Cerebellar nuclear complex (tissue), 1 donor: ENCODE results near the gene PTPRD.
"Not testable (repeated sequence)": the region's sequence is repeated elsewhere in the genome, so short reads cannot be mapped to it uniquely, and the experiment has no call there.

Experiments
- DNase-seq, 2 experiments: peaks; one replicate each; lab custom pipeline; 2025; lab: John Stamatoyannopoulos, UW

PTPRD gene

DNA sequence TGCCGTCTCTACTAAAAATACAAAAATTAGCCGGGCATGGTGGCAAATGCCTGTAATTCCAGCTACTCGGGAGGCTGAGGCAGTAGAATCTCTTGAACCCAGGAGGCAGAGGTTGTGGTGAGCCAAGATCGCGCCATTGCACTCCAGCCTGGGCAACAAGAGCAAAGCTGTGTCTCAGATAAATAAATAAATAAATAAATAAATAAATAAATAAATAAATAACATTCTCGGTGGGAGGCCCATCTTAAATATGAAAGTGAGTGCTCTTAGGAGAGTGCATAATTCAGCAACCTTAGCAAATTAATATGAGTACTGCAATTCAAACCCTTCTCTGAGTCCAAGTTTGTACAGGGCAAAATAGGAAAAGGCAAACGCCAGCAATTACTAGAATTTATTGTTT lies 1302.1 kb downstream of the PTPRD start:
- DNase-seq: not testable (repeated sequence)

DNA sequence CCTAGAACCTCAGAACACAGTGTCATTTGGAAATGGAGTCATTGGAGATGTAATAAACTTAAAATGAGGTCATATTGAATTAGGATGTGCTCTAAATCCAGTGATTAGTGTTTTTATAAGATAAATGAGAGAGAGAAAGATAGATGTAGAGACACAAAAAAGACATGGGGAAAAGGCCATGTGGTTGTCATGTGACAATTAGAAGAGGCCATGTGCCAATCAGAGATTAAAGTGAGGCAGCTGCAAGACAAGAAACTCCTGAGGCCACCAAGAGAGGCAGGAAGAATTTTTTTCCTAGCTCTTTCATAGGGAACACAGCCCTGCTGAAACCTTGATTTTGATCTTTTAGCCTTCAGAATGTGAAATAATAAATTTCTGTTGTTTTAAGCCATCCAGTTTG lies 1307.2 kb downstream of the PTPRD start:
- no peak for DNase-seq

DNA sequence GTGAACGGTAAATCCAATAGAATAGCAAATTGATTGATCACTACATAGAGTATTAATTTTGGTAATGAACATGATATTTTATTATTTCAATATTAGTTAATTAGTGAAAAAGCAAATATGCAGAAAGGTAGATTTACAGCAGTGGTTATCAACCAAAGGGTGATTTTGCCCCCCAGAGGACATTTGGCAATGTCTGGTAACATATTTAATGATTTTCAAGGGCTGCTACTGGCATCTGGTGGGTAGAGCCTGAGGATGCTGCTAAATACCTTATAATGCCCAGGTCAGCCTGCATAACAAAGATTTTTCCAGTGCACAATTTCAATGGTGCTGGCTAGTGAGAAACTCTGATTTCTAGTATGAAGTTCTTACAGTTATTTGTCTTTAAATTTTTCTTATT lies 1313.7 kb downstream of the PTPRD start:
- DNase-seq: no peak

DNA sequence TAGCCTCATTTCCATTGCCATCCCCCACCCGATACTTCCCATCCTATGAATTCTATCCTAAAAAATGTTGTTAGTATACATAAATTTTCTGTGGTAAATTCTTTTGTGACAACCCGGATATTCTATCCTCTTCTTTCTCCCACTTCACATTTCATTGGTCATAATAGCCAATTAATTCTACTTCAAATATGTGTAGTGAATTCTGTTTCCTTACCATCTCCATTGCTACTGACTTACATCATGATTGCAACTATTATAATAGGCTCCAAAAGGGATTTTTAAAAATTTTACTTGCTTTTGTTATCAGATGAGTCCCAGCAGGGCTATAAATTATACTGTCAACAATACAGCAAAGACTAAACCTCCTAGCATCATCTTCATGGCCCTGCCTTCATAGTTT lies 1326.8 kb downstream of the PTPRD start:
- DNase-seq: no peak

DNA sequence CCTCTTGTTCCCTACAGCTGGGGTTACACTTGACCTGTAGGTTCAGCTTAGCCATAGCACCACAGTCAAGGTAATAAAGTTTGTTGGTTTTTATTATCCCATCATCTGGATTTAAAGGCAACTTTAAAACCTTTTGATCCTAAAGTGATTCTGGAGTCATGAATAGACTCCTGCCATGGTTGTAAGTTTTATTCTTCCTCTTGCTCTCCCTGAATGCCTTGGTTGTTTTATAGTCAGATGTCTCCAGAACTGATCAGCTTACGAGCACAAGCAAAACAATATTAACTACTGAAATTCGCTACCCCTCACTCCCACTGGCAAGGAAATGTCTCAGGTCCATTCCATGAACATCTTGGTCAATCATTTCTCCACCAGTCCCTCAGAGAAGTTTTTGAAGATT lies 1328.6 kb downstream of the PTPRD start:
- DNase-seq: no peak

DNA sequence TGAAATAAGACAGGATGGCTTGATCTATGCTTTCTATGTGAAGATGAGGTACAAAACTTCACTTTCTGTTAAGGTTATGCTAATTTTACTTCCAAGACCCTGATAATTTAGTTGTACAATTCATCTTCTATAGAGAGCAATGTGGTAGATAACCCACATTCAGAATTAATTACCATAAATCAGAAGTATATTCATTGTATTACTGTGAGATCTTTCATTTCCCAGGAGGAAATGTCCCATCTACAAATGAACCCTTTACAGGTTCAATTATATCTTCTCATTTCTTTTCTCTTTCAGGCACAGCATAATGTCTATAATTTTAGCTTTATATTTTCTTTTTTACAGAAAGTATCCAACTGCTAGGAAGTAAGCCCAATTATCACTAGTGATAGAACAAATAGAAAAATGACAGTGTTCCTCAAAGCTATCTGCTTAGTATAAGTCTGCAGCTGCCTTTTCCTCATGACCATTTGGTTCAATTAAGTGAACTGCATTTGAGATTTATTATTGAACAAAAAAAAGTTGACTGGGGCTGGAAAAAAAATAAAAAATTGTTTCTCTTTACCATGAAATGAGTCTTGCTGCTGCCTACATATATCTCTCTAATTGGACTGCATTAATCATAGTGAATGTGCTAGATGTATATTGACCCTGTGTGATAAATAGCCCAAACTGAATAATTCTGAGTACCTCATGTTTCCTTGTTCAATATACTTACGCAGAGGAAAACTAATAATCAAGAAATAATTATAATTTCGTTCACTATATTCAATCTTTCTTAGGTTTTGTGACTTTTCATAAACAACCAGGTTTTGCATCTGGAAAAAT lies 1329.4 kb downstream of the PTPRD start:
- DNase-seq: no peak

DNA sequence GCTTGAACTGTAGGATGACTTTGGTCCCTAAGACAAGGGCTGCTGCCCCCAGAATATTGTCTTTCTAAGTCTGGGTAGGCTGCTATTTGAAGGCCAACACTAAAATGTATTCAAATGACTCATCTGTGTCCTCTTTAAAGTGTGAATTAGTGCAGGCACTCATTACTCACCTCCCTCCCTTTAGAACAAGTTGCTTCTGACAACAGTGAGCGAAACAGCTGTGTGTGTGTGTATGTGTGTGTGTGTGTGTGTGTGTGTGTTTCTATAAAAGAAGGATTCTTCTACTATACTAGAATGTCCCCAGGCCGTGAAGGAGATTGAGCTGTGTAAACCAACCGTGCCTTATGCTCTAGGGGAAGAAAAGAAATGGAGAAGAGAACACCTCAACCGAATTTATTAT lies 1337.2 kb downstream of the PTPRD start:
- DNase-seq: no peak

DNA sequence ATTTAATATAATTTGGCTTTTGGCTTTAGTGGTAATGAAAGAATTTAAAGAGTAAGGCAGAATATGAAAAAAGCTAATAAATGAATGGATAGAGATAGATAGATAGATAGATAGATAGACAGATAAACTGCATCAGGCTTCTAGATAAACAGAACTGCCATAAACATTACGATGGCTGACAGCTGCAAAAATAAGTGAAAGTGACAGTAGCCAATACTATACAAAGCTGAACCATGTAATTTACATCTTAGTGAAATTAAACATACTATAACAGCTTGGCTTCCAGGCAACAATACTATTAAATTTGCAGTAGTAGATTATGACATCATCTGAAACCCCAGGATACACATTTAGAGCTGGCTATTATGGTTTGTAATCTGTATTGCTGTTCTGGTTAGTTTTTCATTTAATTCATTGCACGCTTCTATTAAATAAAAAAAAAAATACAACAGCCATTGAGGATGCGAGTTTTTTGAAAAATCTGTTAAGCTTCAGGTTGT lies 1354.8 kb downstream of the PTPRD start:
- no peak for DNase-seq

DNA sequence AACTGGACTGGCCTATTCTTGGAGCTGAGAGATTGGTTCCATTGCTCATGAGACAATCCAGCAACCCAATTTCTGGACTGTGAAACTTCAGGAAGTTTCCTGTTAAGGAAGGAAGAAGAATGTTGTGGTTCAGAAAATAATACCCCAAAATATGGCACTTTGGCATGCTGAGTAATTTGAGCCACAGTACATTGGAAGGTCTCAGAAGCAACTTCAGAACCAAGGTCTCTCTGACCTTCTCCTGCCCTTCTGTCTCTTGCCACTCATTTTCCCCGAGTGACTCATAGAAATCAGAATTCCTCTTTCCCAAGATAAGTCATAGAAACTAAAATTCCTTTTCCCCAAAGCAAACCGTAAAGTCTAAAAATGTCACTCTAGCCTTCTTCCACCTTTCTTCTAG lies 1366.1 kb downstream of the PTPRD start:
- DNase-seq: no peak

DNA sequence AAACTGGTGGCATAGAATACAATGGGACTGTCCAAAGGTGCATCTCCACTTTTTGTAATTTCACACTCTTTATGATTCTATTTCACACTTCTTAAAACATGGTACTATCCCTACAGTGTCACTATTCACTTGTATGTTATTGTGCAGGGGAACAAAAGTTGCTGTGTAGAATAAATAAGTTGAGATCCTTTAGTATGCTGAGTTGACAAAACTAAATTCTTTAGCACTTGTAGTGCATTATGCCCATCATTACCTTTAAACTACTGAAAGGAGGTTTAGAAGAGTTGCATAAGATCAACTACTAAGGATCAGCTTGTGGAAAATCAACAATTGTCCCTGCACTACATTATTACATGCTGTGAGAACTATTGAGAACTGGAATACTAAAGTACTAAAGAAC lies 1380.9 kb downstream of the PTPRD start:
- DNase-seq: no peak

DNA sequence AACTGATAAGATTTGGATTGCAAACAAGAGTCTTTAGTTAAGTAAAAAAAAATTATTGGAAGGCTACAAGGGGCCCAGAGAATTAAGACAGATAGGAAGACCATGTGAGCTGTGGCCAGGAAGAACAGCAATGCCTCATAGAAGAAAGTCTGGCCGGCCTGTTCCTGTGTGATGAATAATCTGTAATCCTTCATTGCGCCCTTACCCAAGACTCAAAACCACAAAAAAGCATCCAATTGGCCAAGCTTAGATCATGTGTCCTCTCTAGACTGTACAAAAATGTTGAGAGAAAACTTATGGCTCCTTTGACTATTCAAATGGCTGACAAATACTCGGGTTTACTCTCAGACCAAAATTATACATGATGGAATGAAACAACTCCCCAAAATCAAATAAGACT lies 1383.5 kb downstream of the PTPRD start:
- no peak for DNase-seq

DNA sequence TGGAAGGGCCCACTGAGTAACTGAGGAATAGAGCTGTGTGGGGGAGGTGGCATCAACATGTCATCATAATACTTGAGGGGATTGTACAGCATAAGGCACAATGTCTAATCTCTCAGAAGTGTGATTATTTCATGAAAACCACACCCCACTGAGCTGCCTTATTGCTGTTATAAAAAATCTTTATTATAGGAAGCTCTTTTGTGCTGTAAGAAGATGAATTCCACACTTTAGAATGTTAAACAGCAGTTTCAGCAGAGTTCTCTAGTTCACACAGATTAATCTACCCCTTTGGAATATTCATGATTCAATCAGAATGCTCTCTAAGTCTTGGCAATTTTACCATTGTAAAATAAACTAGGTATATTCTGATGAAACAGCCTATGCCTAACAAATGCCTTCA lies 1389.6 kb downstream of the PTPRD start:
- DNase-seq: no peak

DNA sequence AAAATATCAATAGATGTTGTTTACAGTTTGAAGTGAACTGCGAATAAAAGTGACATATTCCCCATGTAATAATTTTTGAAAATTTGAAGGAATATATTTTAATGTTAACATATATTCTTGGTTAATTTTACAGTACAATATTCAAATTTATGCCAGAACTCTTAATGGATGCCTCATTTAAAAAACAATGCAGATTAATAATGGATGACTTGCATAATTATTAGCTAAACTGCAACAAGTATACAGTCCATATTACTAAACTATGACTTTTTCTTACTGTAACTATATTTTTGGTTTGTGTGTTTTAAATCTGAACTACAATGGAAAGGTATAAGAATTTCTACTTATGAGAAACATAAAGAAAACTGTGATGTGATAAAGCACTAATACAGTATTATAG lies 1390.1 kb downstream of the PTPRD start:
- no peak for DNase-seq

DNA sequence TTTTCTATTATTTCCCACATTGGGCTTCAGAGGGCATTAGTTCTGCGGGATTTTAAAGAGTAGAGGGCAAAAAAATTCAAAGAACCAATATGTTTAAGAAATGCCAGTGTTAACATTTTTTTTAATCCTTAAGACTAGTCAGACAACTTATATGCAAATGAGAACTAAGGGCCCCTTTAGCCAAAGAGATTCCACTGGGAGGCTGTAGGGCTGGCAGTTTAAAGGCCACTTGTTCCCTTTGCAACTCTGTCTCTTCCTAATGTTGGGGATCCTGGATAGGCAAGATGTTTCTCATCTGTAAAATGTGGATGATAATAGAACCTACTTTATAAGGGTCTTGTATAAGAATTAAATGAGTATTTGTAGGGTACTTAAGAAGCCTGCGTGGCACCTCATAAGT lies 1395.9 kb downstream of the PTPRD start:
- no peak for DNase-seq

DNA sequence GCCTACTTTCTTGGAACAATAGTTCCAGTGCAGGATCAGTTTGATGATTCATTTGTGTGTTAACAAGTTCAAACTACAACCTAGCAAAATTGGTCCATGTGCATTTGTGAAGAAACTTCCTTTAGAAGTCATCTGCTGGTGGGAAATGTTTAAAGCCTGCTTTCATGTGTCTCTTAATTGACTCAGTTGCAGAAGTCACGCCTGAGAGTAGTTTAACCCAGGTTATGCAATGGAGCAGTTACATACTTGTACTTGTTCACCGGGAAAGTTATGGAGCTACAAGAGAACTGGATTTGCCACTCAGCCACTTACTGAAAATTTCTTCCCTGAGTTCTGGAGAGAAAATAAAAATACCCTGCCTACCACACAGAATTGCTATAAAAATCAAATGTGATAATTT lies 1397.8 kb downstream of the PTPRD start:
- DNase-seq: no peak

DNA sequence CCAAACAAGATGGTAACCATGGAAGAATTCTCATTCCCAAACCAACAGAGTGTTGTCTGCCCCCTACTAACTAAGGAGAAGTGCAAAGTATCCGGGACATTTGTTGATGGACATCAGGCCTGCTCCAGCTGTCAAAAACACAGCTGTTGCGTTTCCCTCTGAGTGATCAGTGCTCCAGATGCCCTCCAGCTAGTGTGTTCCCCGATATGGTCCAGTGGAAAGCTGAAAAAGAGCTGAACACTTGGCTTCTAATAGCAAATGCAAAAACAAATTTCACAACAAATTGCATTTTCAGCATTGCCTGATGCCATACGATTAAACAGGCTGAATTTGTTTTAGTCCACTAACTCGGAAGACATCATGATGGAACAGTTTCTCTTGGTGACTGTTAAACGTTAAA lies 1398.7 kb downstream of the PTPRD start:
- DNase-seq: no peak

DNA sequence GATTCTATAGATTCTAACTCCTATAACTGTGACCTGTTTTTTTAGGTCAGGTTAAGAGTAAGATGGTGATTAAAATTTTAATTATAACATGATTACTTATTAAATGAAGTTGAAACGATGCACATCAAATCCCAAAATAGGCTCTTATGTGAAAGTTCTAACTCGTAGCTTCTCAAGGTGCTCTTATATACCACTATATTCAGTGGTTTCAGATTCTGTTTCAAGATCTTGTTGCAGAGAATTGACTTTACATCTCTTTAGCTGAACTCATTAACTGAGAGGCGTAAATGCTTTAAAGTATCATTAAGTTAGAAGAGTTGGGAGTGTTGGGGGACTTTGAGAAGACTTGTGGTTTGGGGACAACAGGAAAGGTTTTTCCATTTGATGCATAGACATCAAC lies 1399.8 kb downstream of the PTPRD start:
- DNase-seq: no peak

DNA sequence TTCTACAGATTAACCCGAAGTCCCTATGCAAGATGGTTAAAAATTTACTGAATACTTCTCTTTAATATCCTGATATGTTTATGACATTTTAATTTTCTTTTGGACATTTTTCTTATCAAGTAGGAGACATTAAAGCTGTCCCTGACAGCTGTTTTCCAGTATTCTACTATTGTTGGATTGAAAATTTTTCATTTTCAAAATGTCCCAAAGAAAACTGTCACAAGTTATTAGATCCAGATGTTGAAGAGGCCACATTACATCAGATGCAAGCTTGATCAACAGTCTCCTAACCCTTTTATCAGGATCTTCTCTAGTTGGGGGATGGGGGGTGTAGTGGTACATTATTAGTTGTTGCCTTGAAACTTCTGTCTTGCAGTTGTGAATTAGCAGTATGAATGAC lies 1410.5 kb downstream of the PTPRD start:
- DNase-seq: no peak

DNA sequence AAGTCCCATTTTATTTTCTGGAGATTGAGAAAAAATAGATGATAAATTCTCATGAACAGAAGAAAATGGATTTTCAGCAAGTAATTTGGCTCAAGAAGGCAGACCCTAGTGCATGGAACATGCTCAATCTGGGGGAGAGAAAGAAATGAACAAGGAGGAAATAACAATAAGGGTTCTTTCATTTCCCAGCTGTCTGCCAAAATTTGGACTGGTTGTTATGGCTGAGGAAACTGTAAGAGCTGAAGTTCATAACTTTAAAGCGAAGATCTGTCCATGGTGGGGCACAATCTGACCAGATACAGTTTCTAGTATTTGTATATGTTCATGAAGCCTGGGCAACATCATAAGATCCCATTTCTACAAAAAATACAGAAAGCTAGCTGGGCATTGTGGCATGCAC lies 1426.7 kb downstream of the PTPRD start:
- DNase-seq: no peak

DNA sequence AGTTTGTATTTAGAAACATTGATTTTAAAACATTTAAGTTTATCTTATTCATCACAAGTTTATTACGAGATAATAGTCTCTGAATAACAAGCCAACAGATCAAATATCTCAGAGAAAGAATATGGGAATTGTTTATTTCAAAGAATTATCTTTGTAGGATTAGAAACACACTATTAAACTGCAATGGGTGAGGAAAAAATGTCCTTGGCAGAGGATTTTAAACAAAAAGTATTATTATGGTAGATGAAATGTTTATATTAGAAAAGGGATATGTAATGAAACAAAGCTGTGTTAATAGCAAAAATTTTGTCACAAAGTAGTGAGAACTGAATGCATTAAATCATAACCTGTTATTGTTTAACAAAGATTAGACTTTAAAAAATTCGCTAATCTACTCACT lies 1430.4 kb downstream of the PTPRD start:
- DNase-seq: no peak

DNA sequence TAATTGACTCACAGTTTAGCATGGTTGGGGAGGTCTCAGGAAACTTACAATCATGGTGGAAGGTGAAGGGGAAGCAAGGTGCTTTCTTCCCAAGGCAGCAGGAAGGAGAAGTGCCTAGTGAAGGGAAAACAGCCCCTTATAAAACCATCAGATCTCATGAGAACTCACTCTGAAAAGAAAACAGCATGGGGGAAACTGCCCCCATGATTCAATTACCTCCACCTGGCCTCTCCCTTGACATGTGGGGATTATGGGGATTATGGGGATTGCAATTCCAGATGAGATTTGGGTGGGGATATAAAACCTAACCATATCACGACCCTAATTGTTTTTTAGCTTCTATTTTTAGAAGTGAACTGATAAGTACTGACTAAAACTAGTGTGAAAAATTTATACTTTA lies 1435.7 kb downstream of the PTPRD start:
- no peak for DNase-seq

DNA sequence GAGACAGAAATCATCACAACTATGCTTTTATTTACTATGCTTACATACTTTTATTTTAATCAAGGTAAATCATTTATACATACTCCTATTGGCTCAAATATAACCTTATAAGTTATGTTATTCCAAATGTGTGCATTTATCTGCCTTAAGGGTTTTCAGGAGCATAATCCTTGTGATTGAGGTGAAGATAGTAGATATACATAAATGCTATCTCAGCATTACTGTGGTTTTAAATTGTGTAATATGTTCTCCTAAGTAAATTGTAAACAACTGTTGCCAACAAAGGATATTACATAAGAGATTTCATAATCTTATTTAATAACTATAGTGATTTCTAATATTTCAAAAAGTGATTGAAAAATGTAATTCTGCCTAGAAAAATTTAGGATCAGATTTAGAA lies 1438.4 kb downstream of the PTPRD start:
- no peak for DNase-seq

DNA sequence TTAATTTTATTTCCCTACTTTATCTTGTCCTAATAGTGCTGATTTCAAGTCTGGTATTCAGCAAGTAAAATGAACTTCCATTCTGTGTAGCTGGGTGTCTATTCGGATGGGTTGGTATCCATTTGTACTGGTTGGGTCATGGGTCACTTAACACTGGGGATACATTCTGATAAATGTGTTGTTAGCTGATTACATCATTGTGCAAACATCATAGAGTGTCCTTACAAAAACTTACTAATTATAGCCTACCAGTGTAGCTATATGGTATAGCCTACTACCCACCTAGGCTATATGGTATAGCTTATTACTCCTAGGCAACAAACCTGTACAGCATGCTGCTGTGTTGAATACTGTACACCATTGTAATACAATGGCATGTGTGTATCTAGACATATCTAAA lies 1439.5 kb downstream of the PTPRD start:
- no peak for DNase-seq

DNA sequence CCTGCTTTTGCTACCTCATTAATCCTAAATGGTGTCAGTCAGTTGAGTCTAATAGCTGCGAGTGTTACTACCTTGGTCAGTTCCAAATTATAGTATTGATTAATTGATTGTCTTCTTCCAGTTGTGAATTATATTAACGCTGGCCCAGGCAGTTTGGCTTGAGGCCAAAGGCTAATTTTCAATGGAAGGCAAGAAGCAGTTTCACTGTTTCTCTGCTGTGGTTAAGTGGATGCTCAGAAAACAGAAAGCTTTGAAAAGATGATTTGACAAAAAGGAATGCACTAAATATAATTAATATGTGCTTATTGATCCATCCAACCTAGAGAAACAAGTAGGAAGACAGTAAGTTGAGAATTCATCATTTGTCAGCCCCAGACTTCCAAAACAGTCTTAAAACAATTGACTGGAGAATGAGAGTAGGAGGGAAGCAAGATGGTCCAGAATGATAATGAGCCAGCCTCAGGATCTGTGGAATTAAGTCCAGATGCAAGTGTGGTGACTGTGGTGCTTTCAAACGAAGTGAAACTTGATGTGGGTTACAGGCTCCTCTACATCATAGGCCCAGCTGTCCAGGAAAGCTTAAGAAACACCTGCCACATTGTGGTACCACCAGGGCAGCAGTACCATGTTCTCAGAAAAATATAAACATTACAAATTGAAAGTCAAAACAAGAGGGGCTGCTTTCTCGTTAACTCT lies 1442.2 kb downstream of the PTPRD start:
- no peak for DNase-seq
